Erythroblast (primary cell): ENCODE measurements around the gene BACH2.

Experiments used
- GATA1 ChIP-seq: IDR thresholded peaks from 2 replicates; pipeline ENCODE4 v1.6.1; 2011; ENCODE audit warnings: low read depth, mild to moderate bottlenecking, control low read depth, low read length, moderate library complexity
- POLR2A ChIP-seq: IDR thresholded peaks from 2 replicates; pipeline ENCODE4 v1.6.1; 2011; ENCODE audit warnings: mild to moderate bottlenecking, low read length

- no peak for TF ChIP-seq POLR2A
- no peak for TF ChIP-seq GATA1
These were observed 234.6 kb downstream of the BACH2 start for GRCh38 chr6:90062051-90062450.
